KOPT-K1 (cell line): ENCODE measurements around the gene PALLD.

Experiments used
- H3K27ac ChIP-seq: fragments of 200-600 bp; sonication (generic); 2 replicates; pipeline ENCODE4 v1.5.1; 2016; ENCODE audit warnings: antibody characterized with exemption, mild to moderate bottlenecking, low read depth, low read length; ENCODE audit not compliant: poor library complexity, severe bottlenecking
- H3K36me3 ChIP-seq: fragments of 200-600 bp; sonication (generic); 2 replicates; pipeline ENCODE4 v1.5.1; 2017; ENCODE audit warnings: antibody characterized with exemption, mild to moderate bottlenecking, low read length, moderate library complexity; ENCODE audit not compliant: insufficient read depth
- H3K9me3 ChIP-seq: fragments of 200-600 bp; sonication (generic); 2 replicates; pipeline ENCODE4 v1.5.1; 2017; ENCODE audit warnings: antibody characterized with exemption, low read length, mild to moderate bottlenecking; ENCODE audit not compliant: insufficient read depth, poor library complexity, severe bottlenecking

The PALLD gene

DNA sequence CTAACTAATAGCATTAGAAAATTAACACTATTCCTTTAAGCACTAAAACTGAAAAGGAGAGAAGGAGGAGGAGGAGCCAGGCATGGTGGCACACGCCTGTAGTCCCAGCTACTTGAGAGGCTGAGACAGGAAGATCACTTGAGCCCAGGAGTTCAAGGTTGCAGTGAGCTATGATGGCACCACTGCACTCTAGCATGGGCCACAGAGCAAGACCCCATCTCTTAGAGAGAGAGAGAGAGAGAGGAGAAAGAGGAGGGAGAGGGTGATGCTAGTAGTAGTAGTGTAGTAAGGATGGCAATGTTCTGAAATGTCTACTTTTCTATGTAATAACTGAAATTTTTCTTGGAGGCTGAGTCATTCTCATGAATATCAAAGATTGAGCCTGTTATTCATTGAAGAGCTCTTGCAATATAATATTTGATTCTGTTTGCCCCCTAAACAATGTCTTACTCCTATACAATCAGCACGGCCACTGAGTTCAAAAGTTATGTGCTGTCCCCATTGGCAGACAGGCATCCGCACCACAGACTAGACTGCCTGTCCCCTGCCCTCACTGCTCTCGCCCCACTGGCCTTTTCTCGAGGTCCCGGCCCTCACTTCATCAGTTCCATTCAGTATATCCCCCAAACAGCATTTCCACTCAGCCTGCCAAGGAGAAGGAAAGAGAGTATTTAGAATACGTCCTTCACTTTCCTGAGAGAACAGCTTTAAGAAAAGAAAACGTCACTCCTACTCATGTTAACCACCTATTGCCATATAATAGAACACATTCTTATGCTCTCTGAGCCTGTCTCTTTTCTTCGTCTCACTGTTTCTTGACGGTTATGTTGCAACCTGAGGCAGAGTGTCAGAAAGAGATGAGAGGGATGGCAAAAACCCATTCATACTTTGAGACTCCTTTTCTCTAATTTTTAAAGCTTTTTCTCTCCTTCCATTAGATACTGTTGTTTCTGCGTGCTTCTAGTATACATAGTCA, 238.1 kb downstream of the PALLD start:
- Histone ChIP-seq H3K27ac (no peak overlapping the region), H3K36me3 (no peaks in the 10 kb centered on the region), H3K9me3 (no peaks in the 10 kb centered on the region)

DNA sequence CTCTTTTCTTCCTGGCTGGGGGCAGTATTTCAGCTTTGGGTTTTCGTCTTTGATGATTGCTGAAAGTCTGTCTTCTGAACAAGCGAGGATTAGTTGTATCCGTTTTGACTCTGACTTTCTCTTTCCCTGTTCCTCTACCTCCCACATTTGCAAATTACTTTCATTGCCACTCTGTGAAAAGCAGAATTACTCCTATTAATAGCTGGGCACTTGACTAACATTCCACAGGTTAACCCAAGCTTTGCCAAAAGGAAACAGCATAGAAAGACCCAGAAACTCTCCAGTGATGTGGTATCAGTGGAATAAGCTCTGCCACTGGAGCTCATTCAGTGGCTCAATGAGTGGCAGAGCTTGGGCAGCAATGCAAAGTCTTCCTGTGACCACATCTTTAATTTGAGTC, 238.9 kb downstream of the PALLD start:
- H3K9me3 ChIP-seq = no peaks in the 10 kb centered on the region
- H3K36me3 ChIP-seq = no peaks in the 10 kb centered on the region
- H3K27ac ChIP-seq = no peak overlapping the region

DNA sequence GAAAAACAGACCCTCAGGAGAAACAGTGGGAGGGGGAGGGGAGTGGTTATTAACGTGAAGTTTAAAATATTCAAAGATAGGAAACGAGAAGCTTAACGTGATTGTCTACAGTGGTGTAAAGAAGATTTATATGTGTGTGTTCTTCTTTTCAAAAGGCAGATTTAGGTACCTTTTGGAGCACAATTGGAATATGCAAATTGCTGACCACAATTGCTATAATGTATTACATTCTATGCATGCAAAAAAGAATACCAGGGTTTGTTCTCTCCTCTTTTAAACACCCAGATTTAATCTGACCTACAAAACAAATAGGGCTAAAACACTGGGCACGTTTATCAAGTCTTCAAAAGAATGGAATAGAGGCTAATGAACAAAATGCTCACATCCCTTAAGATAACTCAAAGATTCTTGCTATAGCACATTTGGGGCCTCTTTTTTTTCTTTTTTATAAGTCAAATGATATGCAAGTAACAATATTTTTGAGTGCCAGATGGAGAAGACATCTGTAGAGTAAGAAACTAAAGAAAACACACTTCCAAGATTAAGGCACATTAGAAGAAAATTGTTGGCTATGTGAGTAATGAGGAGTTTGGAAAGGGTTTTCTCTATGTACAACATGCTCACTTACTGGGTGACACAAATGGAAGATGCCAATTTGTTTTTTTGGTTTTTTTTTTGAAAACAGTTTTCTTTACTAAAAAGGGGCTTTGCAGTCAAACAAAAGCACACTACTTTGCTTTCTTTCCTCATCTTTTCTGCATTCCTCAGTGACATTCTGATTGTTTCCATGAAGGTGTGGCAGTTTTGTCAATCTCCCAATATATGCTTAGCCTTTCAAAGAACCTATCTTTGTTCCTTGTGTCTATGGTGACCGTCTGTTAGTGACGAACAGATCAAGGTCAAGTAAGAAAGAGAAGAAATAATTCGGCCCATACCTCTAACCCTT, 240.3 kb downstream of the PALLD start:
- Histone ChIP-seq H3K9me3 (no peaks in the 10 kb centered on the region), H3K27ac (no peak overlapping the region)

DNA sequence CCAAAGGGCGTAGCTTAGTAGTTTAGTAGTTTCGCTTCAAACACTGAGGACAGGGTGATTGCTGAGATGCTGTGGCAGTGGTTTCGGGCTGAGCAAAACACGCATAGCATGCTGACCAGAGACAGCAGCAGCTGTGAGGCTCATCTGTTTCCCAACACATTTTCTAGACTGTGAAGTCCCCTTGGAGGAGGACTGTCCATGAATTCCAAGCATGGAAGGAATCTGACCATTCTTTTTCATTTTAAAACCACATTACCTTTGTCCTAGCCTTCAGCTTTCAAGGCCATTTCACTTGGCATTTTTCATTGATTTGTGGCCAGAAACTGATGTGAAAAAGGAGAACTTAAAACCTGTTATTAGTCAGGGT, 240.9 kb downstream of the PALLD start:
- Histone ChIP-seq H3K36me3 (no peaks in the 10 kb centered on the region), H3K9me3 (no peaks in the 10 kb centered on the region), H3K27ac (no peak overlapping the region)

More for the DNA sequence above, 240.3 kb downstream of the PALLD start:
- no peaks in the 10 kb centered on the region for H3K36me3 ChIP-seq

DNA sequence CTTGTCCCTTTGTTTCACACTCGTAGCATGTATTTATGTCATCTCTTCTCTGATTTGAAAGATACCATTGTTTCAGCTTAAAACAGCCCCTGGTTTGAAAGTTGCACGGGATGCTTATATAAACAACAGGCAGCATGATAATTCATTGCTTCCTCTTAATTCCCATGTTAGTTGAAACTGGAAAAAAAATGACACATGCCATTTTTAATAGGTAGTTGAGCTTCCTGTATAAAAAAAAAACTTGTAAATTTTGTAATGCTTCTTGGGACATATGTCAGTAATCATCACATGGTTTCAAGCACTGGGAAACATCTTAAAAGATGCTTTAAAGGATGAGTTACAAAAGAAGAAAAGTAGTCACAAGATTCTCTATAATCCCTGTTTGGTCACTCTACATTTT, 243.0 kb downstream of the PALLD start:
- H3K9me3 ChIP-seq = no peaks in the 10 kb centered on the region
- no peaks in the 10 kb centered on the region for H3K36me3 ChIP-seq
- H3K27ac ChIP-seq = no peak overlapping the region

DNA sequence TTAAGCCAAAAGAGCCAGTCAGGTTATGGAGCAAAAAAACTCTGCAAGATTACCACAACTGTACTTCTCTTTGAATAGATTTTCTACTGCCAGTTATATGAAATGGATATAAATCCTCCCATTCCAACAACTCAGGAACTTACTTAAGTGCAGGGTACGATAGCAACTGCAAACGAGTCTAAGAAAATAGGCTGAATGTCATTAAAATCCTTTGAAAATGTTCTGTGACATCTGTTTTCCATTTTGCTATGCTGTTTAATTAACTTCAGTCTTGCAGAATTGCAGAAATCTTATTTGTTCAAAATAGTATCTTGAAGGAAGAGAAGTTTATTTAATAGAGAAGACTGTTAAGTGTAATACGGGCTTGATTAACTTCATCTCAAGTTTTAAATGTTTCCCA, 243.8 kb downstream of the PALLD start:
- H3K9me3 ChIP-seq = no peaks in the 10 kb centered on the region
- H3K36me3 ChIP-seq = no peaks in the 10 kb centered on the region
- no peak overlapping the region for H3K27ac ChIP-seq

DNA sequence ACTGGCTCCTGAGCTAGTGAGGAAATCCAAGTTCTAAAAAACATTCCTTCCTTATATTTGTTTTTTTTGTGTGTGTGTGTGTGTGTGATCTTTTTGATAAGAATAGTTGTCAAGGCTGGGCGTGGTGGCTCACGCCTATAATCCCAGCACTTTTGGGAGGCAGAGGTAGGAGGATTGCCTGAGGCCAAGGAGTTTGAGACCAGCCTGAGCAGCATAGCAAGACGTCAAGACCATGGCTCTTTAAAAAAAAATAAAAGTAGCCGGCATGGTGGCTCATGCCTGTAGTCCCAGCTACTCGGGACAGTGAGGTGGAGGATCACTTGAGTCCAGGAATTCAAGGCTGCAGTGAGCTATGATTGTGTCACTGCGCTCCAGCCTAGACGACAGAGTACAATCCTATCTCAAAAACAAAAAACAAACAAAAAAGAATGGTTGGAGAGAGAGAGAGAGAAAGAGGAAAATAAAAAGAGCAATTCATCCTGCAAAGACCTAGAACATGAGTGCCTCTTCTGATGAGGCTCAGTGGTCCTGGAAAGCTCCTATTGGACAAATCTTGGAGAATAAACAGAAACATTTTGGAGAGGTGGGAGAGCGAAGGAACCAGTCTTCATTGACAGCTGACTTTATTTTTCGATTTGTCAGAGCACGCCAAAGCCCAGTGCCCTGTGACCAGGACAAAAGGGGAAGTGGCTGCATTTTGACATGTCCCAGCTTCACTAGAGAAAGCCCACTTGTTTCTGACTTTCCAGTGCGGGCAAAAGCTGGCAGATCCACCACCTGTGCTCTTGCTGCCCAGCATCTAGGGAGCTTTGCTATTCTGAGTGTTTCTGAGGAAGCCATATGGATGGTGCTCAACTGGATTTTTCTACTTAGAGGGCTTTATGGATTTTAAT, 244.7 kb downstream of the PALLD start:
- H3K27ac ChIP-seq = no peak overlapping the region
- no peaks in the 10 kb centered on the region for H3K9me3 ChIP-seq
- no peaks in the 10 kb centered on the region for H3K36me3 ChIP-seq

DNA sequence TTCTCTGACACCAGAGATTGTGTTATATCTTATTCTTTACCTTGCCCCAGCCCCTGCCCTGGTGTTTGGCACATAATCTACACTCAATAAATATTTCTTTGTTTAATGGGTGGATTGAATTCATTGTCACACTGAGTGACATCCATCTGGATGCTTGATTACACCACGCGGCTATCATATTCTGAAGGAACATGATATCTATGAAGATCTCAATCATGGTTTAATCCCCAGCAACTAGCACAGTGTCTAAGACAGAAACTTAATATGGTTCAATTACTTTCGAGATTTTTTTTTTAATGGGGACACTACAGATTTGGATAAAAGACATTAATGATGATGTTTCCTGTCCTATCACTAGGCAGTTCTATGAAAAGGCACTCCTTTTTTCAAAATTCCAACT, 246.3 kb downstream of the PALLD start:
- Histone ChIP-seq H3K9me3 (no peaks in the 10 kb centered on the region), H3K36me3 (no peaks in the 10 kb centered on the region), H3K27ac (no peak overlapping the region)

DNA sequence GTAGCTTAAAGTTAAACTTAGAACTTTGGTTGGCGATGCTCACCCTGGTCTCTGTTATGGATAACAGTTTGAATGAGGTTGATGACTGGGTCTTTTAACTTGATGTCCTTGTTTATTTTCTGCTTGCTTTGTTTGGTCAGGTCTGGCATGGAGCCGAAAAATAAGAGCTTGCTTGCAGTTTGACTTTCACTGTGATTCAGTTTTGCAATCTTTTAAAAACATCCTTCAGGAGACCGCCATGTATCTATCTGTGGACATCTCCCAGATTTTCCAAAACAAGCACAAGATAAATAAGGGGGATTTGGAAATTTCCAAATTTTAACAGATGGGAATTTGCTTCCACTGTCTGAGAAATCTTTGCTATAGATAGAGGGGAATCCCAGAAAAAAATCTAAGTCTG, 246.7 kb downstream of the PALLD start:
- Histone ChIP-seq H3K36me3 (no peaks in the 10 kb centered on the region), H3K27ac (no peak overlapping the region), H3K9me3 (no peaks in the 10 kb centered on the region)

DNA sequence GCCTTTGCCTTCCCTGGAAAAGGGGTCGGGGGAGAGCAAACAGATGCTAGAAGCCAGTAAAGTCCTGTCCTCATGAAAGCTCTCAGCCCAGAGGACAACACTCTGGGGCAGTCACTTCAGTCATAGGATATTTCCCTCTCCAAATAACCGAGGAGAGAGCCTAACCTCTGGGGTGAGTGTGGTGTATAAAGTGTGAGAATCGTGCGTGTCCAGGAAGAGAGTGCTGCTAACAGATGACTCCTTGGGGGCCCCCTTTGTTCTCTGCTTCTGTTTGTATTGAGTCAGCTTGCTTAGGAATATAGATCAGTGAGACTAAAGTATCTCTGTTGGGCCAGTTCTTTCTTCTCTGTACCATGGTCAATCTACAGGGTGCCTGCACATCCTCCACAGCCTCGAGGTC, 247.2 kb downstream of the PALLD start:
- Histone ChIP-seq H3K9me3 (no peaks in the 10 kb centered on the region), H3K27ac (no peak overlapping the region), H3K36me3 (no peaks in the 10 kb centered on the region)

DNA sequence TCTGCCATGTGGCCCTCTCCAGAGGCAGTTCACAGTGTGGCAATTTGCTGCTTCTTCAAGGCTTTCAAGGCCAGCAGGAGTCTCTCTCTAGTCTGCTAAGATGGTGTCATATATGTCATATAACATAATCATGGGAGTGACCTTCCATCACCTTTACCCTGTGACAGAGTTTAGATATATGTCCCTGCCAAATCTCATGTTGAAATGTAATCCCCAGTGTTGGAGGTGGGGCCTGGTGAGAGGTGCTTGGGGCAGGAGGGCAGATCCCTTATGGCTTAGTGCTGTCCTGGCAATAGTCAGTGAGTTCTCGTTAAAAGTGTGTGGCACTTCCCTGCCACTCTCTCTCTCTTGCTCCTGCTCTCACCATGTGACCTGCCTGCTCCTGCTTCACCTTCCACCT, 252.0 kb downstream of the PALLD start:
- Histone ChIP-seq H3K9me3 (no peaks in the 10 kb centered on the region), H3K27ac (no peak overlapping the region), H3K36me3 (no peaks in the 10 kb centered on the region)

DNA sequence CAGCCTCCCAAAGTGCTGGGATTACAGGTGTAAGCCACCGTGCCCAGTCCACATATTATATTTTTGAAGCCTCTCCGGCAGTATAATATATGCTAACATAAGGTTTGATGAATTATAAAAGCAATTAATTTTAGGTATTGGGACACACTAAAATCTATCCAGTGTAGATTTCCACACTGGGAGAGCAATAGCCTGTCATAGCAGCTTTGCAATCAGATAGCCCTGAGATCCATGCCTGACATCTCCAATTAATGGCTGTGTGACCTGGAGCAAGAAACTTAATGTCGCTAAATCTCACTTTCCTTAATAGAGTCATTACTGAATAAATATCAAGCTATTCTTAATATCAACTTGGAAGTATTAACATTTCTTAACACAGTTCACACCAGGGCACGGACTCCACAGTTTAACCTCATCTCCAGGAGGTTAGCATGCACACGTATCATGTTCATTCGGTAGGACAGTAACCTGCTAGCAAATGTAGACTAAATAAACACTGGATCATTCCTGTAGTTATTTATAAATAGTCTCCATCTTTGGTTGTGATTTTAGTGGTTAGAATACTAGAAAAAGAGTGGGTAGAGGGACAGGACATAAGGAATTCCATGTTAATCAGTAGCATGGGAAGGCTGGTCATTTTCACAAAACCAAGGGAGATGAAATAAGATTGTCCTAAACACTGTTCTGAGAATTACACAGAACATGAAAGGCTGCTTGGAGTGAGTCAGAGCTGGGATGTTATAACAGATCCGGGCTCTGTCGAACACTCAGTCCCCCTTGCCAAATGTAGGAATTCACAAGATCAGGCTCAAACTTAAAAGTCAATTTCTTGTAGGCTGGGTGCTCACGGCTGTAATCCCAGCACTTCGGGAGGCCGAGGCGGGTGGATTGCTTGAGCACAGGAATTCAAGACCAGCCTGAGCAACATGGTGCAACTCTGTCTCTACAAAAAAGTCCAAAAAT, 254.7 kb downstream of the PALLD start:
- no peak overlapping the region for H3K27ac ChIP-seq
- H3K36me3 ChIP-seq = no peaks in the 10 kb centered on the region
- no peaks in the 10 kb centered on the region for H3K9me3 ChIP-seq

DNA sequence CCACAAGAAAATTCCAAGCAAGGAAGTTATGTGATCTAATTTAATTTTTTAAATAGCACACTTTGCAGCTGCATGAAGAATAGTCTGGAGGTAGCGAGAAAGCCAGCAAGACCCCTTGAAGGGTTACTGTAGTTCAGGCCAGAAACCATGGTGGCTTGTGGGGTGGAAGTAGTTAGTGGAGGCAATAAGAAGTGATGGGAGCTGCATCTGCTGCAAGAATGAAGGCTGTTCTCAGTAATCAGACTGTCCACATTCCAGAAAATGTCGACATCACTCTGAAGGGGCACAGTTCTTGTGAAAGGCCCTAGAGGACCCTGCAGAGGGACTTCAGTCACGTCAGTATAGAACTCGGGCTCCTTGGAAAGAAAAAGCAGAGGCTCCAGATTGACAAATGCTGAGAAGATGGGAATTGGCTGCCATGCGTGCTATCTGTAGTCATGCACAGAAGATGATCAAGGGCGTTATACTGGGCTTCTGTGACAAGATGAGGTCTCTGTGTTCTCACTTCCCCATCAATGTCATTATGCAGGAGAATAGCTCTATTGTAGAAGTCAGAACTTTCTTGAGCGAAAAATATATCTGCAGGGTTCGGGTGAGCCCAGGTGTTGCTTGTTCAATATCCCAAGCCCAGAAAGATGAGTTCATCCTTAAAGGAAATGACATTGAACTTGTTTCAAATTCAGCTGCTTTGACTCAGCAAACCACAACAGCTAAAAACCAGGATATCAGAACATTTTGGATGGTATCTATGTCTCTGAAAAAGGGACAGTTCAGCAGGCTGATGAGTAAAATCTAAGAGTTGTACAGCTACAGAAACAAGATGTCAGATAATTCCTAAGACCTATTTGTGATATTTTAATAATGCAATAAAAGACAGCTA, 259.0 kb downstream of the PALLD start:
- Histone ChIP-seq H3K36me3 (no peaks in the 10 kb centered on the region), H3K27ac (no peak overlapping the region), H3K9me3 (no peaks in the 10 kb centered on the region)
